Ishikawa (cell line): ENCODE data around the gene BCORL1.

Experiments
- CEBPB ChIP-seq: IDR thresholded peaks from 2 replicates; pipeline ENCODE4 v1.6.1; 2012
- CREB1 ChIP-seq: IDR thresholded peaks from 2 replicates; pipeline ENCODE4 v1.6.1; 2012; ENCODE audit warnings: low read depth
- EGR1 ChIP-seq: IDR thresholded peaks from 2 replicates; pipeline ENCODE4 v1.6.1; 2012
- EP300 ChIP-seq: IDR thresholded peaks from 2 replicates; pipeline ENCODE4 v1.6.1; 2012; ENCODE audit warnings: borderline replicate concordance
- FOXM1 ChIP-seq: IDR thresholded peaks from 2 replicates; pipeline ENCODE4 v1.6.1; 2012; ENCODE audit warnings: low read depth, borderline replicate concordance
- NFIC ChIP-seq: IDR thresholded peaks from 2 replicates; pipeline ENCODE4 v1.6.1; 2012
- RAD21 ChIP-seq: IDR thresholded peaks from 2 replicates; pipeline ENCODE4 v1.6.1; 2012; ENCODE audit warnings: low read depth
- TAF1 ChIP-seq: IDR thresholded peaks from 2 replicates; pipeline ENCODE4 v1.6.1; 2012; ENCODE audit warnings: low read depth, mild to moderate bottlenecking
- TCF12 ChIP-seq: IDR thresholded peaks from 2 replicates; pipeline ENCODE4 v1.6.1; 2012; ENCODE audit warnings: low read depth
- TEAD4 ChIP-seq: IDR thresholded peaks from 2 replicates; pipeline ENCODE4 v1.6.1; 2012
- YY1 ChIP-seq: IDR thresholded peaks from 2 replicates; pipeline ENCODE4 v1.6.1; 2012; ENCODE audit warnings: low read depth
- ZBTB7A ChIP-seq: IDR thresholded peaks from 2 replicates; pipeline ENCODE4 v1.6.1; 2012; ENCODE audit warnings: low read depth
- TF ChIP-seq, protein P1 (sequence below): IDR thresholded peaks from 2 replicates; pipeline ENCODE4 v1.6.1; 2012
- TF ChIP-seq, protein P2 (sequence below): IDR thresholded peaks from 2 replicates; pipeline ENCODE4 v1.6.1; 2012; ENCODE audit warnings: low read depth, mild to moderate bottlenecking
- TF ChIP-seq, protein P3 (sequence below): IDR thresholded peaks from 2 replicates; pipeline ENCODE4 v1.6.1; 2012

The BCORL1 gene

DNA sequence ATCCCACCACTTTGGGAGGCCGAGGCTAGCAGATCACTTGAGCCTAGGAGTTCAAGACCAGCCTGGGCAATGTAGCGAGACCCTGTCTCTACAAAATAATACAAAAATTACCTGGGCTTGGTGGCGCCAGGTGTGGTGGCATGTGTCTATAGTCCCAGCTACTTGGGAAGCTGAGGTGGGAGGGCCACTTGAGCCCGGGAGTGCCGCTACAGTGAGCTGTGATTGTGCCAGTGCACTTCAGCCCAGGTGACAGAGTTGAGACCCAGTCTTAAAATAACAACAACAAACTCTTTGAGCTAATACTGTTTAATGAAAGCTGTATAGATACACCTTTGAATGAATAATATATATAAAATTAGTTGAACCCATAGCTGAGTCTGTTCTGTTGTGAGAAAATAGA, 9.7 kb downstream of the BCORL1 start:
- TF ChIP-seq NFIC, result no peak
- TF ChIP-seq TEAD4, result no peak
- no peak for TF ChIP-seq YY1
- no peak for TF ChIP-seq TAF1
- TF ChIP-seq CREB1, result no peak
- no peak for TF ChIP-seq FOXM1
- TF ChIP-seq ZBTB7A, result no peak
- TF ChIP-seq, protein P1, sequence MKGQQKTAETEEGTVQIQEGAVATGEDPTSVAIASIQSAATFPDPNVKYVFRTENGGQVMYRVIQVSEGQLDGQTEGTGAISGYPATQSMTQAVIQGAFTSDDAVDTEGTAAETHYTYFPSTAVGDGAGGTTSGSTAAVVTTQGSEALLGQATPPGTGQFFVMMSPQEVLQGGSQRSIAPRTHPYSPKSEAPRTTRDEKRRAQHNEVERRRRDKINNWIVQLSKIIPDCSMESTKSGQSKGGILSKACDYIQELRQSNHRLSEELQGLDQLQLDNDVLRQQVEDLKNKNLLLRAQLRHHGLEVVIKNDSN, result no peak
- TF ChIP-seq CEBPB, result no peak
- TF ChIP-seq RAD21, result no peak
- TF ChIP-seq EGR1, result no peak
- TF ChIP-seq, protein P2, sequence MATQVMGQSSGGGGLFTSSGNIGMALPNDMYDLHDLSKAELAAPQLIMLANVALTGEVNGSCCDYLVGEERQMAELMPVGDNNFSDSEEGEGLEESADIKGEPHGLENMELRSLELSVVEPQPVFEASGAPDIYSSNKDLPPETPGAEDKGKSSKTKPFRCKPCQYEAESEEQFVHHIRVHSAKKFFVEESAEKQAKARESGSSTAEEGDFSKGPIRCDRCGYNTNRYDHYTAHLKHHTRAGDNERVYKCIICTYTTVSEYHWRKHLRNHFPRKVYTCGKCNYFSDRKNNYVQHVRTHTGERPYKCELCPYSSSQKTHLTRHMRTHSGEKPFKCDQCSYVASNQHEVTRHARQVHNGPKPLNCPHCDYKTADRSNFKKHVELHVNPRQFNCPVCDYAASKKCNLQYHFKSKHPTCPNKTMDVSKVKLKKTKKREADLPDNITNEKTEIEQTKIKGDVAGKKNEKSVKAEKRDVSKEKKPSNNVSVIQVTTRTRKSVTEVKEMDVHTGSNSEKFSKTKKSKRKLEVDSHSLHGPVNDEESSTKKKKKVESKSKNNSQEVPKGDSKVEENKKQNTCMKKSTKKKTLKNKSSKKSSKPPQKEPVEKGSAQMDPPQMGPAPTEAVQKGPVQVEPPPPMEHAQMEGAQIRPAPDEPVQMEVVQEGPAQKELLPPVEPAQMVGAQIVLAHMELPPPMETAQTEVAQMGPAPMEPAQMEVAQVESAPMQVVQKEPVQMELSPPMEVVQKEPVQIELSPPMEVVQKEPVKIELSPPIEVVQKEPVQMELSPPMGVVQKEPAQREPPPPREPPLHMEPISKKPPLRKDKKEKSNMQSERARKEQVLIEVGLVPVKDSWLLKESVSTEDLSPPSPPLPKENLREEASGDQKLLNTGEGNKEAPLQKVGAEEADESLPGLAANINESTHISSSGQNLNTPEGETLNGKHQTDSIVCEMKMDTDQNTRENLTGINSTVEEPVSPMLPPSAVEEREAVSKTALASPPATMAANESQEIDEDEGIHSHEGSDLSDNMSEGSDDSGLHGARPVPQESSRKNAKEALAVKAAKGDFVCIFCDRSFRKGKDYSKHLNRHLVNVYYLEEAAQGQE, result no peak
- TF ChIP-seq TCF12, result no peak
- TF ChIP-seq, protein P3, sequence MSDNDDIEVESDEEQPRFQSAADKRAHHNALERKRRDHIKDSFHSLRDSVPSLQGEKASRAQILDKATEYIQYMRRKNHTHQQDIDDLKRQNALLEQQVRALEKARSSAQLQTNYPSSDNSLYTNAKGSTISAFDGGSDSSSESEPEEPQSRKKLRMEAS, result no peak
- no peak for TF ChIP-seq EP300

DNA sequence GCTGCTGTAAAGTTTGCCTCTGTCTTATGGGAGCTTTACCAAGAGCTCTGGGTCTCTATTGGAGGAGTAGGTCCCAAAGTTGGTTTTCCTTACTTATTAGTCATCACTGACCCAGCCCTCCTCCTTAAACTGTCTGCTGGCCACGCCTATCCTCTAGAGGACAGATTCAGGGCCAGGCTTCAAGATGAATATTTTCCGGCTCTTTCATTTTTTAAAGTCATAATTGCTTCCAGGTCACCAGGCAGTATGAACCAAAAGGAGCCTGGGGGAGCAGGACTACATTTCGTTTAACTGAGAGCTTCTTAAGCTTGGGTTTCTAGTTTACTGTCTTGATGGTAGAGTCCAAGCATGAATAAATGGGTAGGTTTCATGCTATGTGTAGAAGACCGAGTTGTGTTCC, 13.7 kb downstream of the BCORL1 start:
- TF ChIP-seq EP300 (no peak), ZBTB7A (no peak), YY1 (no peak), FOXM1 (no peak), CREB1 (no peak)
- TF ChIP-seq, protein P3, result no peak

DNA sequence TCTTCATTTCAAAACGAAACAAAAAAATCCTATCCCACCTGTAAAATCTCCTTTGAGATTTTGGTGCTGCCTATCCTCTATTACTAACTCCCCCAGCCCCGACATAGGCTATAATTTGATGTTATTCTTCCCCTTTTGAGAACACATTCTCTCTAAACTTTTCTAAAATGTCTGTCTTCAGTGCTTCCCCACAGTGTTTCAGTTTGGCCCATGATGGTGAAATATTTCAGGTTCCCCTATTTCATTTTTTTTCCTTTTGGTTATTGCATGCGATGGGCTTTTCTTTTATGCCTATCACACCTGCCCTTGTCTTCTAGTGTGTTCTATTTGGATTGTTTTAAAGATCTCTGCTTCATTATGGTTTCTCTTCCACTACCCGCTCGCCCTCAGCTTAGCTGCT, 14.7 kb downstream of the BCORL1 start:
- TF ChIP-seq TEAD4, result no peak
- TF ChIP-seq CEBPB, result no peak
- TF ChIP-seq ZBTB7A, result no peak
- TF ChIP-seq FOXM1, result no peak

DNA sequence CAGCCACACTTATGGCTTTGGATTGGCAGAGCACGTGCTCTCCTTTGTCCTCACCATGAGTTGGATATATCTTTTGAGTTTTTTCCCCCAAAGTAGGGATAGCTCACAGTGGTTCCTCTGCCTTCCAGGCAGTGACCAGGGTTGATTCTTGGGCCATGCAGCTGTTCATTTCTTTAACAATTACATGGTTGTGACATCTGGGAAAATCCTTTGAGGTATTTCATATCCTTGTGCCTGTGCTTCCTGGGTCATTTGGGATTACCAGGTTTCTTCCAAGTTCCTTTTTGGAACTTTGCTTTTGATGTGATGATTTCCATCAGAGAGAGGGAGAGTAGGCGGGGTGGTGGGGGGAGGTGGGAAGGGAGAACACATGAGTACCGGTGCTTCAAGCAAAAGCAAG, 15.6 kb downstream of the BCORL1 start:
- TF ChIP-seq TAF1 (no peak), TCF12 (no peak), EGR1 (no peak), YY1 (no peak), CEBPB (no peak), NFIC (no peak), CREB1 (no peak), ZBTB7A (no peak), TEAD4 (no peak), FOXM1 (no peak), EP300 (no peak), RAD21 (no peak)
- TF ChIP-seq, protein P3, result no peak
- TF ChIP-seq, protein P2, result no peak
- TF ChIP-seq, protein P1, result no peak

DNA sequence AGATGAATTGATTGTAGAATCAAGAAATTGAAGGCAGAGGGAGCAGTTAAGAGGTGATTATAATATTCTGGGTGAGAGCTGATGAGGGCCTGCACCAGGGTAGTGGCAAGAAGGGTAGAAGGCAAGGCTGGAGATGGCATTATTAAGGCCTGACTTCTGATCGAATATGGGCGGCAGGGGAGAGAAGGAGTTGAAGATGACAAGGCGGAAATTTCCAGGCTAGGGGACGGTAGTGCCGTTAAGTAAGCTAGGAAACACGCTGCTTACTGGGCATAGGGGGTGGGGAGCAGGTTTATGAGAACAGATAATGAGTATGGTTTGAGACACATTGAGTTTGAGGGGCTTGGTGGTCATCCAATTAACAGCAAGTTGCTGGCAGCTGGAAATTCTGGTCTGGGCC, 19.5 kb downstream of the BCORL1 start:
- no peak for TF ChIP-seq TCF12
- no peak for TF ChIP-seq EP300
- no peak for TF ChIP-seq ZBTB7A
- TF ChIP-seq, protein P3, result no peak
- no peak for TF ChIP-seq NFIC
- TF ChIP-seq, protein P2, result no peak
